ENCODE data around the gene POLR2M. TPM values are rescaled to one million over a fixed set of nuclear protein-coding genes. Genes with fewer than 3 reads are reported as not detected.

The POLR2M gene
- polyA plus RNA-seq, 2 of the 4 experiments (the other 2 are of a cell fraction) = 67.9 to 107 TPM

DNA sequence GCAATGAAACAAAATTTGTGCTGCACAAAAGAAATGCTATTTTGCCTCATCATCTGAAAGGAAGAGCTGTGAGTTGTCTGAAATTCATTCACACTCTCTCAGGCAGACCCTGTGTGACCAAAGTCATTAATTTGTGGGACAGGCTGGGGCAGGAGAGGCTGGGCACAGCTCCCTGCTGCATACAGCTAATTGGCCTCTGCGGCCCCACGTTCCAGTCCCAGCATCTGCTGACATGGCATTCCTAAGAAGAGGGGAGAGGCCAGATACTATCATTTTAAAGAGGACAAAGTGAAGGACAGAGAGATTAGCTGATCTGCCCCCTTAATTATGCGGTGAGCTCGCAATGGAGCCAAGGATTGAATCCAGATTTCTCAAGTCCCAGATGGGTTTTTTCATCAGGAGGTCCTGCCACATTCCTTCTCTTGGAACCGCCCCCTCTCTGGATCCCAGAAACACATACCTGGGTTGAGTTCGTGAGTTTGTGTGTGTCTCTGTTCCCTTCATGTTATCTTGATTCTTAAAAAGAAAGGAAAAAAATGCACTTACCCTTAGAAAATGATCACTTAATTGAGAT lies 25.1 kb downstream of the POLR2M start:
- H3K9me3 ChIP-seq = no peaks in the 10 kb centered on the region; the same call in 2 of the 3 replicates
- POLR2A ChIA-PET = interaction anchor here (0.6 kb wide), 1 partner anchor 1190 kb away, joined by 3 read pairs; no protein-coding TSS in a partner anchor
- CTCF ChIA-PET = interaction anchor here (0.6 to 14.9 kb wide), 36 partner anchors 8 to 1798 kb away, joined by 3 to 197 read pairs (median 4); no protein-coding TSS in a partner anchor
- ATAC-seq (no peak), FAIRE-seq (no peak), DNase-seq (ENCODE audit: low read depth in 1 of 2, low spot score in 1 of 2) (no peak)
- no peak overlapping the region for H3K27ac ChIP-seq
- H3K4me1 ChIP-seq = no peaks in the 10 kb centered on the region
- H3K4me3 ChIP-seq = no peak overlapping the region
- 80% methylated on average over 6 of the region's 6 CpGs for WGBS (ENCODE audit: missing lambda C conversion rate)
- TF ChIP-seq, protein P1, sequence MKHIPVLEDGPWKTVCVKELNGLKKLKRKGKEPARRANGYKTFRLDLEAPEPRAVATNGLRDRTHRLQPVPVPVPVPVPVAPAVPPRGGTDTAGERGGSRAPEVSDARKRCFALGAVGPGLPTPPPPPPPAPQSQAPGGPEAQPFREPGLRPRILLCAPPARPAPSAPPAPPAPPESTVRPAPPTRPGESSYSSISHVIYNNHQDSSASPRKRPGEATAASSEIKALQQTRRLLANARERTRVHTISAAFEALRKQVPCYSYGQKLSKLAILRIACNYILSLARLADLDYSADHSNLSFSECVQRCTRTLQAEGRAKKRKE (CRISPR knock-in tag; IDR thresholded peaks at IDR 0.05; ENCODE audit: low read depth) = no peak
- TF ChIP-seq HOXA7 (CRISPR knock-in tag; IDR thresholded peaks at IDR 0.05) (no peak), MAZ (IDR thresholded peaks at IDR 0.05; ENCODE audit: borderline replicate concordance, low read depth, low read length) (no peak), RARB (CRISPR knock-in tag; IDR thresholded peaks at IDR 0.05) (no peak), CEBPB (IDR thresholded peaks at IDR 0.05) (no peak), CHD2 (IDR thresholded peaks at IDR 0.05; ENCODE audit: low read length, partially characterized antibody) (no peak), MAFK (IDR thresholded peaks at IDR 0.05; ENCODE audit: partially characterized antibody) (peak; percentile 82), CHD4 (IDR thresholded peaks at IDR 0.05; ENCODE audit: borderline replicate concordance) (no peak)
- H3K4me2 ChIP-seq = no peak overlapping the region

DNA sequence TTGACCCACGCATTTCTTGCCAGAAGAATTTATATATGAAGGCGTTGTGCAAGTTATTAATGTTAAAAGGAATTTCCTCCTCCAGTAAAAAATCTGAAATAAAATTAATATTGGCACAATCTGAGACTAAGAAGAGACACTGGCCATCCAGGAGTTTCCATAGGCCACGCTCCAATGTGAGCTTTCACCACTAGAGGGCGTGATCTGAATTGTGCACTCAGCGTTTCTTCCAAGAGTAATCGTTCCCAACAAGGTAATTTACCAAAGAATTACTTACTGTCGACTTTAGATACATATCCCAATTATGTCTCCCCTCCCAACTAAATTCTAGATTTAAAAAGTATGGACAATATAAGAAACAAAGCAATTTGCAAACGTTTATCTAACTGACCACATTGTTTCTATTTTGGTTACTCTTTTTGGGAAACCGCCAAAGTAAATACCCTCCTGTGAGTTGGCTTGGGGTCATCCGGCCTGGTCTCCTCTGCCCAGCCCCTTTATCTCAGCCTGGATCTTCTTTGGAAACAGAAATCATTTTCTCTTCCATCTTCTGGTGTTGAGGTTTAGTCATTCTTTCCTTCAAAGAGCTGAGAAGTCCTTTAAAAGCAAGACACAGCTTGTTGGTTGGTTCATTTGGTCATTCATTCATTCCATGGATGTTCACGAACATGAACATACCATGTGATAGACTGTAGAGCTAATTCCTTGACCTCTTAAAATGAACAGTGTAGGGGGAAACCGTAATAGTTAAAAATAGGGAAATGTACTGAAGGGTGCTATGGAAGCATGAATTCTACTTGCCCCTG lies 26.2 kb downstream of the POLR2M start:
- peak; percentile 46 to 64 for DNase-seq (ENCODE audit: low read depth in 1 of 2, low spot score in 1 of 2)
- ChIA-PET POLR2A (interaction anchor here (1.4 kb wide), 1 partner anchor 26 kb away, joined by 3 read pairs; the partner anchor contains the start of gene POLR2M), CTCF (interaction anchor here (0.5 to 14.9 kb wide), 51 partner anchors 9 to 1797 kb away, joined by 3 to 197 read pairs (median 4); no protein-coding TSS in a partner anchor)
- ATAC-seq = peak; percentile 81 to 93
- WGBS (ENCODE audit: missing lambda C conversion rate) = 22% methylated on average over 12 of the region's 12 CpGs
- no peak overlapping the region for H3K27ac ChIP-seq
- peak overlapping the region; percentile 30; the same call in 2 of the 3 replicates for H3K4me2 ChIP-seq
- H3K9me3 ChIP-seq = peaks cover 5% of the 10 kb centered on the region; the same call in 2 of the 3 replicates
- H3K4me3 ChIP-seq = no peak overlapping the region
- H3K4me1 ChIP-seq = no peaks in the 10 kb centered on the region
- peak; percentile 95 for FAIRE-seq
- no peak for TF ChIP-seq CHD4 (IDR thresholded peaks at IDR 0.05; ENCODE audit: borderline replicate concordance)
- no peak for TF ChIP-seq JUN (IDR thresholded peaks at IDR 0.05)
- TF ChIP-seq RCOR1 (IDR thresholded peaks at IDR 0.05; ENCODE audit: low read depth, low read length) = no peak
- TF ChIP-seq NR3C1 (IDR thresholded peaks at IDR 0.05) = no peak
- no peak for TF ChIP-seq MYC (IDR thresholded peaks at IDR 0.05; ENCODE audit: borderline replicate concordance, low read length)
- TF ChIP-seq NPAS2 (CRISPR knock-in tag; IDR thresholded peaks at IDR 0.05; ENCODE audit: borderline replicate concordance) = no peak
- TF ChIP-seq ZFP36 (IDR thresholded peaks at IDR 0.05; ENCODE audit: borderline replicate concordance, partially characterized antibody) = no peak
- no peak for TF ChIP-seq RFX5 (IDR thresholded peaks at IDR 0.05)
- TF ChIP-seq CHD2 (IDR thresholded peaks at IDR 0.05; ENCODE audit: low read length, partially characterized antibody) = no peak
- TF ChIP-seq POLR2A (IDR thresholded peaks at IDR 0.05; ENCODE audit: low read length) = no peak
- TF ChIP-seq ZSCAN20 (CRISPR knock-in tag; IDR thresholded peaks at IDR 0.05) = no peak
- TF ChIP-seq CBX8 (IDR thresholded peaks at IDR 0.05) = no peak
- TF ChIP-seq FOSL2 (IDR thresholded peaks at IDR 0.05) = no peak
- TF ChIP-seq FOSL2 (CRISPR knock-in tag; IDR thresholded peaks at IDR 0.05) = no peak
- TF ChIP-seq, protein P2, sequence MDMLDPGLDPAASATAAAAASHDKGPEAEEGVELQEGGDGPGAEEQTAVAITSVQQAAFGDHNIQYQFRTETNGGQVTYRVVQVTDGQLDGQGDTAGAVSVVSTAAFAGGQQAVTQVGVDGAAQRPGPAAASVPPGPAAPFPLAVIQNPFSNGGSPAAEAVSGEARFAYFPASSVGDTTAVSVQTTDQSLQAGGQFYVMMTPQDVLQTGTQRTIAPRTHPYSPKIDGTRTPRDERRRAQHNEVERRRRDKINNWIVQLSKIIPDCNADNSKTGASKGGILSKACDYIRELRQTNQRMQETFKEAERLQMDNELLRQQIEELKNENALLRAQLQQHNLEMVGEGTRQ (IDR thresholded peaks at IDR 0.05) = no peak
- no peak for TF ChIP-seq HOXA7 (CRISPR knock-in tag; IDR thresholded peaks at IDR 0.05)
- TF ChIP-seq FOXS1 (CRISPR knock-in tag; IDR thresholded peaks at IDR 0.05) = peak; percentile 76; the same call in 1 of the 2 replicates
- peak; percentile 57 to 61 for TF ChIP-seq RAD21 (conservative IDR thresholded peaks at IDR 0.05 in 1 of 2, IDR thresholded peaks at IDR 0.05 in 1 of 2)
- TF ChIP-seq HDAC2 (IDR thresholded peaks at IDR 0.05) = no peak
- no peak for TF ChIP-seq ESRRA (IDR thresholded peaks at IDR 0.05; ENCODE audit: borderline replicate concordance, low read length)
- no peak for TF ChIP-seq GATA3 (IDR thresholded peaks at IDR 0.05; ENCODE audit: borderline replicate concordance)
- peak; percentile 97 for TF ChIP-seq MAFK (IDR thresholded peaks at IDR 0.05; ENCODE audit: partially characterized antibody)
- no peak for TF ChIP-seq TFCP2L1 (CRISPR knock-in tag; IDR thresholded peaks at IDR 0.05)
- TF ChIP-seq, protein P1 (CRISPR knock-in tag; IDR thresholded peaks at IDR 0.05; ENCODE audit: low read depth) = no peak
- TF ChIP-seq, protein P3, sequence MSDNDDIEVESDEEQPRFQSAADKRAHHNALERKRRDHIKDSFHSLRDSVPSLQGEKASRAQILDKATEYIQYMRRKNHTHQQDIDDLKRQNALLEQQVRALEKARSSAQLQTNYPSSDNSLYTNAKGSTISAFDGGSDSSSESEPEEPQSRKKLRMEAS (IDR thresholded peaks at IDR 0.05) = no peak
- TF ChIP-seq, protein P4, sequence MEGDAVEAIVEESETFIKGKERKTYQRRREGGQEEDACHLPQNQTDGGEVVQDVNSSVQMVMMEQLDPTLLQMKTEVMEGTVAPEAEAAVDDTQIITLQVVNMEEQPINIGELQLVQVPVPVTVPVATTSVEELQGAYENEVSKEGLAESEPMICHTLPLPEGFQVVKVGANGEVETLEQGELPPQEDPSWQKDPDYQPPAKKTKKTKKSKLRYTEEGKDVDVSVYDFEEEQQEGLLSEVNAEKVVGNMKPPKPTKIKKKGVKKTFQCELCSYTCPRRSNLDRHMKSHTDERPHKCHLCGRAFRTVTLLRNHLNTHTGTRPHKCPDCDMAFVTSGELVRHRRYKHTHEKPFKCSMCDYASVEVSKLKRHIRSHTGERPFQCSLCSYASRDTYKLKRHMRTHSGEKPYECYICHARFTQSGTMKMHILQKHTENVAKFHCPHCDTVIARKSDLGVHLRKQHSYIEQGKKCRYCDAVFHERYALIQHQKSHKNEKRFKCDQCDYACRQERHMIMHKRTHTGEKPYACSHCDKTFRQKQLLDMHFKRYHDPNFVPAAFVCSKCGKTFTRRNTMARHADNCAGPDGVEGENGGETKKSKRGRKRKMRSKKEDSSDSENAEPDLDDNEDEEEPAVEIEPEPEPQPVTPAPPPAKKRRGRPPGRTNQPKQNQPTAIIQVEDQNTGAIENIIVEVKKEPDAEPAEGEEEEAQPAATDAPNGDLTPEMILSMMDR (IDR thresholded peaks at IDR 0.05) = peak; percentile 94
- TF ChIP-seq NFE2L2 (conservative IDR thresholded peaks at IDR 0.05; ENCODE audit: low read length) = no peak
- TF ChIP-seq, protein P5, sequence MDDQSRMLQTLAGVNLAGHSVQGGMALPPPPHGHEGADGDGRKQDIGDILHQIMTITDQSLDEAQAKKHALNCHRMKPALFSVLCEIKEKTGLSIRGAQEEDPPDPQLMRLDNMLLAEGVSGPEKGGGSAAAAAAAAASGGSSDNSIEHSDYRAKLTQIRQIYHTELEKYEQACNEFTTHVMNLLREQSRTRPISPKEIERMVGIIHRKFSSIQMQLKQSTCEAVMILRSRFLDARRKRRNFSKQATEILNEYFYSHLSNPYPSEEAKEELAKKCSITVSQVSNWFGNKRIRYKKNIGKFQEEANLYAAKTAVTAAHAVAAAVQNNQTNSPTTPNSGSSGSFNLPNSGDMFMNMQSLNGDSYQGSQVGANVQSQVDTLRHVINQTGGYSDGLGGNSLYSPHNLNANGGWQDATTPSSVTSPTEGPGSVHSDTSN (IDR thresholded peaks at IDR 0.05) = no peak
